GM12864 (cell line): ENCODE measurements around the gene TSPEAR.

ENCODE experiments used
- DNase-seq: peaks from one replicate; pipeline ENCODE4 v3.0.0-alpha.2; 2011; ENCODE audit warnings: low read depth
- H3K4me3 ChIP-seq: 2 replicates; pipeline ENCODE4 v1.5.1; 2011; ENCODE audit warnings: mild to moderate bottlenecking, low read depth, low read length, control low read depth
- CTCF ChIP-seq: IDR thresholded peaks from 2 replicates; pipeline ENCODE4 v1.5.1; 2011; ENCODE audit warnings: low read depth, mild to moderate bottlenecking, moderate library complexity, low read length, control low read depth, inconsistent platforms; ENCODE audit errors: missing control alignments

TSPEAR gene

GRCh38 chr21:44734841-44735240, 23.5 kb upstream of the TSPEAR start:
- no peak for DNase-seq
- no peak for TF ChIP-seq CTCF
- H3K4me3 ChIP-seq, result no peak overlapping the region

- no peak overlapping the region for H3K4me3 ChIP-seq
- DNase-seq, result no peak
- TF ChIP-seq CTCF, result no peak
These were observed 22.8 kb upstream of the TSPEAR start for GRCh38 chr21:44734026-44734745.

- no peak for TF ChIP-seq CTCF
- no peak for DNase-seq
- no peak overlapping the region for H3K4me3 ChIP-seq
These were observed 21.6 kb upstream of the TSPEAR start for GRCh38 chr21:44732956-44733355.

GRCh38 chr21:44732263-44732662, 20.9 kb upstream of the TSPEAR start:
- no peak for TF ChIP-seq CTCF
- no peak for DNase-seq
- H3K4me3 ChIP-seq, result no peak overlapping the region

- TF ChIP-seq CTCF, result no peak
- no peak for DNase-seq
These were observed 19.7 kb upstream of the TSPEAR start for GRCh38 chr21:44730951-44731579.

GRCh38 chr21:44730028-44730395, 18.6 kb upstream of the TSPEAR start:
- no peak for TF ChIP-seq CTCF
- no peak overlapping the region for H3K4me3 ChIP-seq
- DNase-seq, result no peak

More at GRCh38 chr21:44730951-44731579, 19.7 kb upstream of the TSPEAR start:
- H3K4me3 ChIP-seq, result no peak overlapping the region
